Ovary (tissue), 9 donors: Measurements from ENCODE around the gene RAB15. TPM values are rescaled to one million over a fixed set of nuclear protein-coding genes. Genes with fewer than 3 reads are reported as not detected.

Experiments used
- DNase-seq, 5 donors: peaks; one replicate each; pipeline ENCODE4 v3.0.0-alpha.2; 2019 to 2020
- H3K27ac ChIP-seq, 2 donors: fragments of 200-600 bp; one replicate each; pipeline versions ENCODE4 v1.5.1 to v1.8.0; 2019 to 2022
- H3K27me3 ChIP-seq: fragments of 200-600 bp; one replicate; pipeline ENCODE4 v1.8.0; 2022
- H3K36me3 ChIP-seq: fragments of 200-600 bp; sonication (generic); one replicate; pipeline ENCODE4 v1.5.1; 2019
- H3K4me1 ChIP-seq: one replicate; pipeline ENCODE4 v1.8.1; 2013; ENCODE audit warnings: mild to moderate bottlenecking, moderate library complexity; ENCODE audit not compliant: insufficient read depth
- H3K4me3 ChIP-seq: fragments of 200-600 bp; sonication (generic); one replicate; pipeline ENCODE4 v1.5.1; 2017
- H3K9me3 ChIP-seq, 2 donors: fragments of 200-600 bp in 1 of 2; sonication (generic) in 1 of 2; one replicate each; pipeline versions ENCODE4 v1.5.1 to v1.8.1; 2013 to 2019; ENCODE audit warnings: mild to moderate bottlenecking in 1 of 2, moderate library complexity in 1 of 2
- CTCF ChIP-seq, 3 donors: fragments of 450-650 bp in 2 of 3; fragments of 200-600 bp in 1 of 3; IDR thresholded peaks; one replicate each; pipeline versions ENCODE4 v1.5.1 to v1.8.0; 2016 to 2022; ENCODE audit warnings: antibody characterized with exemption in 3 of 3, mild to moderate bottlenecking in 1 of 3
- EP300 ChIP-seq: sonication (generic); formaldehyde crosslinking; IDR thresholded peaks from one replicate; pipeline ENCODE4 v1.6.1; 2017; ENCODE audit warnings: antibody characterized with exemption
- POLR2A ChIP-seq: fragments of 450-650 bp; IDR thresholded peaks from one replicate; pipeline ENCODE4 v1.6.1; 2017; ENCODE audit warnings: antibody characterized with exemption, mild to moderate bottlenecking, moderate library complexity
- WGBS, 3 donors: extraction: QIAGEN DNeasy Blood & Tissue Kit in 1 of 3; methylation state at CpG; one replicate each; pipeline versions ENCODE4 v1.1.5 to v1.1.7; 2013 to 2017; 5-methylcytosine and 5-hydroxymethylcytosine counted together
- intact Hi-C, 4 donors: fragments of 100-400 bp; cut with DNase I; formaldehyde crosslinking; loops; one replicate each; pipeline versions ENCODE4 v1.11.0 to v1.15.1; 2022 to 2023
- polyA plus RNA-seq, 2 donors: library from polyadenylated mRNA; stranded (reverse); fragments of 200-250 nt in 1 of 2; fragments of 350-450 nt in 1 of 2; fragmentation: Illumina TruSeq in 1 of 2; extraction: RNeasy Lipid Tissue Mini Kit (QIAGEN cat#74804) in 1 of 2; gene quantifications; one replicate each; pipeline ENCODE4 v1.2.3, GENCODE V29; 2013 to 2014
- total RNA-seq, 7 donors: library from RNA; depleted of rRNA in 2 of 7; stranded (reverse); fragments of >200 nt in 2 of 7; fragmentation: NEBNext Ultra II Directional in 3 of 7; extraction: Animal tissue kit (Norgen Biotek cat#: 25700) in 3 of 7; gene quantifications; one replicate each; pipeline versions ENCODE4 v1.1.0 to v1.2.4, GENCODE V29; 2016 to 2023
- donor health status: DM: no; HTN: no; CAD: no; lungs with moderate emphysema.
- donor health status: DM: no; HTN: no; CAD: no.
- donor health status: Bipolar disorder and iron deficiency.
- donor health status: DM: yes; HTN: yes; CAD: no.
- donor health status: DM: no; HTN: no; CAD: no.
- donor health status: DM: yes; HTN: yes; CAD: no.

The RAB15 gene
- total and polyA plus RNA-seq, 9 donors, result 0.83 to 5.7 (median 2.5) TPM

DNA sequence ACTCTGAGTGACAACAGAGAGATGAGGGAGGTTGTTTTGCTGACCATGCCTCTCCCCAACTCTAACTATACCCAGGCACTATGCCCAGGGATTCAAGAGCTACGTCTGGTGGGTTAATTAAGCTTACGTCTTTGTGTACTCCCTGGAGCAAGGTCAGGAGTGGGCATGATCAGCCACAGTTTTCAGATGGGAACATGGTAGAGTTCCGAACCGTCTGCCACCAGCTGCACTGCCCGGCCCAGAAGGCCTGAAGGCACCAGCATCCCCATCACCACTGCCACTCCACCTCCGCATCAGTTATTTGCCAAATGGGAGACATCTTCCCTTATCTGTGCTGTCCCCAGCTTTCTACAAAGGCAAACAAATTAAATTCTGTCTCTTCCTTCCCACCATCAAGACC is 18.5 kb downstream of the RAB15 start:
- Histone ChIP-seq H3K27ac (no peak overlapping the region), H3K27me3 (no peaks in the 10 kb centered on the region), H3K36me3 (no peaks in the 10 kb centered on the region), H3K4me1 (no peaks in the 10 kb centered on the region), H3K9me3 (no peaks in the 10 kb centered on the region), H3K4me3 (no peak overlapping the region)
- intact Hi-C loops, result no loop called here
- no peak for DNase-seq
- TF ChIP-seq POLR2A (no peak), EP300 (no peak), CTCF (IDR thresholded peaks at IDR 0.05) (no peak)
- 83 to 93% (median 89%) methylated on average over 6 of the region's 6 CpGs for WGBS, 3 donors

DNA sequence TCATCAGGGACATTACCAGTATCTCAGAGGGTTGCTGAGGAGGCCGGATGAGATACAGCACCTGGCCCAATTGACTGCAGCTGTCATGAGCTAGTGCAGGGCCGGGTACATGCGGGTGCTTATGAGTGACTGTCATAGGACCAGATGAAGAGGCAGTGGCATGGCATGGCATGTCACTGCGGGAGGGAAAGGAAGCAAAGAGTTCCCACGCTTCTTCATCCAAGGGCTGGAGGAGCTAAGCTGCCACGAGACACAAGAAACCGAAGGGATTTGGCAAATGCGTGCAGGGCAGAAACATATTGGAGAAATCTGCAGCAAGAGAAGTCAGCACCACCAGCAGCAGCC is 18.9 kb downstream of the RAB15 start:
- no peak overlapping the region for H3K27ac ChIP-seq
- no peak for DNase-seq
- 89 to 92% (median 89%) methylated on average over 8 of the region's 8 CpGs for WGBS, 3 donors

DNA sequence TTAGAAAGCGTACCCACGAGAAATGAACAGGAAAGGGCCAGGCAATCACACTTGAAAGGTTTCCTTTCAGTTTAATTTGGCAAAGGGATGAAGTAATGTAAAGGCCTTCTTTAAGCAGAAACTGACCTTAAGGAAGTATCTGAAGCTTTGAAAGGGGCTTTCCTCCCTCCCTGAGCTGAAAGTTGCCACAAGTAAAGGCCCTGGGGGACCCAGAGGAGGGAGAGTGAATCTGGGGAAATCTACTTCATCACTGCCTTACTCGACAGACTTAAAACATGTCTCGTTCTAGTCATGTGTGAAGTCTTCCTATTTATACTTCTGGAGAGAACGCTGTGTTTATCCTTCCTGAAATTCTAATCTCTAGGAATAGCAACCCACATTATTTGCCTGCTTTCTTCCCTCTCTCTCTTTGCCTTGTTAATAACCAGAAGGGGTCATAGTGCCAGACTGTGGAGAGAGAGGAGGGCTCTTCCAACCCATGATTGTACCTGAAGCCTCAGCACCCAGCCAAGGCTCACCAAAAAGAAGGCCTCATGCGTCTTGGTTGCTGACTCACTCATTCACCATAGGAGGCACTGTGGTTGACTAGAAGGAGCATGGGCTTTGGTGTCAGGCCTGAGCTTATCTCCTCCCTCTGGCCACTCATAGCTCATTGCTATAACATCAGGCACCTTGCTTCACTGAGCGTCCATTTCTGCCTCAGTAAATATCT is 19.4 kb downstream of the RAB15 start:
- TF ChIP-seq CTCF (IDR thresholded peaks at IDR 0.05), result no peak
- TF ChIP-seq EP300, result no peak
- no peak for TF ChIP-seq POLR2A
- no peaks in the 10 kb centered on the region for H3K9me3 ChIP-seq
- H3K4me3 ChIP-seq, result no peak overlapping the region
- DNase-seq, result no peak
- intact Hi-C loops, result no loop called here
- no peak overlapping the region for H3K27ac ChIP-seq
- 65 to 79% (median 72%) methylated on average over 7 of the region's 7 CpGs for WGBS, 3 donors
- H3K36me3 ChIP-seq, result no peaks in the 10 kb centered on the region
- H3K27me3 ChIP-seq, result no peaks in the 10 kb centered on the region
- no peaks in the 10 kb centered on the region for H3K4me1 ChIP-seq

More for the DNA sequence above, 18.9 kb downstream of the RAB15 start:
- no peaks in the 10 kb centered on the region for H3K27me3 ChIP-seq
- H3K4me3 ChIP-seq, result no peak overlapping the region
- H3K9me3 ChIP-seq, result no peaks in the 10 kb centered on the region
- H3K36me3 ChIP-seq, result no peaks in the 10 kb centered on the region
- TF ChIP-seq CTCF (IDR thresholded peaks at IDR 0.05) (no peak), EP300 (no peak), POLR2A (no peak)
- intact Hi-C loops, result no loop called here
- no peaks in the 10 kb centered on the region for H3K4me1 ChIP-seq

DNA sequence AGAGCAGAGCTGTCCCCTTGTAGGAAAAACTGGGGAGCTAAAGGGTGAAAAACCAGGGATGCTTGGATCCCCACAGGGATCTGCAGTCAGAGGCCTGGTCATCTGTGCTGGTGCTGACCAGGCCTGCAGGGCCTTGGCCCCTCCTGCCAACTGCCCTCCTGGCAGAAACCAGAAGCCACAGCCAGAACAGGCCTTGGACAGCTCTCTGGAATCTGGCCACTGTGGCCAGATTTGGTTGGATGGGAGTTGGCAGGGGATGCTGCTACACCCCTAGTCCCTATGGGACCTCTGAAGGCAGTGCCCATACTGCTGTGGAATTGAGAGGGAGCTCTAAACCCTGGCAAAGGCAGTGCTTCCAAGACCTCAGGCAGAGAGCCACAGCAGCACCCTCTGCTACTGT is 20.4 kb downstream of the RAB15 start:
- H3K9me3 ChIP-seq, result no peaks in the 10 kb centered on the region
- TF ChIP-seq EP300, result no peak
- TF ChIP-seq CTCF (IDR thresholded peaks at IDR 0.05), result no peak
- TF ChIP-seq POLR2A, result no peak
- no peak overlapping the region for H3K4me3 ChIP-seq
- DNase-seq, result no peak
- no peak overlapping the region for H3K27ac ChIP-seq
- H3K27me3 ChIP-seq, result no peaks in the 10 kb centered on the region
- H3K36me3 ChIP-seq, result no peaks in the 10 kb centered on the region
- intact Hi-C loops, result no loop called here
- H3K4me1 ChIP-seq, result no peaks in the 10 kb centered on the region
